T1000 (cell line): ENCODE measurements around the gene GNB1.
"Not testable (repeated sequence)": the region's sequence is repeated elsewhere in the genome, so short reads cannot be mapped to it uniquely, and the experiment has no call there.

Experiments used
- DNase-seq: peaks from one replicate; lab custom pipeline; 2025; ENCODE audit warnings: mixed read lengths; lab: John Stamatoyannopoulos, UW

The GNB1 gene

DNA sequence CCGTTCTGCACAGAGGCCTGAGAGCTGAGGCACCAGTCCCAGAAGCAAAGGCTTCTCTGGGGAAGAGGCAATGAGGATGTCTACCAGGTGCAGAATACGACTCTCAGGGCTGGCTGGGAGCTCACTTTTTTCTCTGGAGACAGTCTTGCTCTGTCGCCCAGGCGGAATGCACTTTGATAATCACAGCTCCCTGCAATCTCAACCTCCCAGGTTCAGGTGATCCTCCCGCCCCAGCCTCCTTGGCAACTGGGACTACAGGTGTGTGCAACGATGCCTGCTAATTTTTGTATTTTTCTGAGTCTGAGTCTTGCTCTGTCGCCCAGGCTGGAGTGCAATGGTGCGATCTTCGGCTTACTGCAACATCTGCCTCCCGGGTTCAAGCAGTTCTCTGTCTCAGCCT lies 130.2 kb downstream of the GNB1 start:
- no peak for DNase-seq

DNA sequence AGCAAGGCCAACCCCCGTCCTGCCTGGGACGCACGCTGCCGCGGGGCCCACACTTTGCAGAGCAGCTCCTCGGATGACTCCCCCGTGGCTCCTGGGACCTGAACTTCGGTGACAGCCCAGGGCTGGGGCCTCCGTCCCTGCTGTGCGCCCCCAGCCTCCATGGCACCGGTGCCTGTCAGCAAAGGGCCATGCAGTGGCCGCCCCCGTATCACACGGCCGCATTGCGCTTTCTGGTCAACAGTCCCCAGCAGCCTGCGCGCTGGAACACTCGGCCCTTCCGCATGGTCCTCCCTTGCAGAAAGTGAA lies 130.6 kb downstream of the GNB1 start:
- no peak for DNase-seq

DNA sequence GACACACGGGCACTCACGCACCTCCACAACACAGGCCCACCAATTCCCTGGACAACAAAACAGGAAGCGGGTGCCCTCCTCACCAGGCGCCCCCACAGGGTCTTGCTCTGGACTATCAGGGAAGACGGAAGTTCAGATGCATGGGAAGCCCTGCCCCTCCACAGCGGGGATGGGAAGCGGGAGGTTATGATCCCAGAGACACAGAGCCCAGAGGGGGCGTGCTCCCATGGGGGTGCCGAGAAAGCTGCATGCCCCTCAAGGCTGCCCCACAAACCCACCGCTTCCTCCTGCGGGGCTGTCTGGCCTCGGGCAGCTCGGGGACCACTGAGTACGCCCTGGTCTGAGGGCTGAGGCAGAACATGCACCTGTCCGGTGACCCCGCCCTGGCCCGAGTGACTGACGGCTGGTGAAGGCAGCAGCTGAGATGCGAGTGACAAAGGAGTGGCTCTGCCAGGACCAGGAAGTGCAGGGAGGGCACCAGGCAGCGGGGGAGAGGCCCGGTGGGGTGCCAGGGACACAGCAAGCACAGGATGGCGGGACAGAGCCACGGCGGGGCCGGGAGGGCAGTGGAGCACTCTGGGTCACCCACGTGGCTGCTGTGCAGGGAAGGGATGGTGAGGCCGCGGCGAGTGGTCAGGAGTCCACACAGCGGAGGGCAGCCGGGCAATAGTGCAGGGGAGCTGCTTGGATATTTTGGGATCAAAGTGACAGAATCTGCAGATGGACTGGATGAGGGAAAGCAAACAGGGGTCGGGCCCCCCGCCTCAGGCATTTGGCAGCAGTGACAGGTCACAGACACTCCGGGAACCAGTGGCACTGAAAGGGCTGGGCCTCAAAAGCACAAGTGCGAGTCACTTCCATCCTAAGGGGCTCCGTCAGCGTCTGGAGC lies 131.2 kb downstream of the GNB1 start:
- DNase-seq: no peak

DNA sequence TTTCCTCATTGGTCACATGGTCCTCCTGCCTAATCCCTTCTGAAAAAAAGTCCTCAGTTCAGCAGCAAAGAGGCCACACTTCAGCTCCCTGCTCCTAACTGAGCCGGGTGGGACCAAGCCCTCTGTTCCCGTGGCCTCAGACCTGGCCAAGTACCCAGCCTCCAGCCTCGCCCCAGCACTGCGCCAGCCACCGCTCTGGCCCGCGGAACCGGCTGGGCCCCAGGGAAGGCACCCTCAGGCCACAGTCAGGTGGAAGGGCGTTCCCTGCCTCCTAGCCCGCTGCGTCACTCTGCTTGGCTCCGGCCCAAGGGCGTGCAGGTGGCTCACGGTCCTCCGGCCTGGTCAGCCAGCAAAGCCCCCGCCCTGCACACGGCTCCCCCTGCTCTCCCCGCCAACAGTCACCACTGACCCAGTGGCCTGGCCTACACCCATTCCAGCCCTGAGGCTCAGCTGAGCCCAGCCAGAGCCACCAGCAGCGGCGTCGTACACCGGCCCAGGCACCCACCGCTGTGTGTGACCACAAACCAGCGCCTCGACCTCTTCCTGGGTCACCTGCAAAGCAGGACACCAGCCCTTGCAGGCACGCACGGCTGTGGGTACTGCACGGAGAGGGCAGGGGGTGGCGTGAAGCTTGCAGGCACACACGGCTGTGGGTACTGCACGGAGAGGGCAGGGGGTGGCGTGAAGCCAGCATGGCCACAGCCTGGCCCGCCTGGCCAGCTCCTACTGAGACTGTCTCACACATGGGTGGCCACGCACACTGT lies 132.0 kb downstream of the GNB1 start:
- DNase-seq: no peak

DNA sequence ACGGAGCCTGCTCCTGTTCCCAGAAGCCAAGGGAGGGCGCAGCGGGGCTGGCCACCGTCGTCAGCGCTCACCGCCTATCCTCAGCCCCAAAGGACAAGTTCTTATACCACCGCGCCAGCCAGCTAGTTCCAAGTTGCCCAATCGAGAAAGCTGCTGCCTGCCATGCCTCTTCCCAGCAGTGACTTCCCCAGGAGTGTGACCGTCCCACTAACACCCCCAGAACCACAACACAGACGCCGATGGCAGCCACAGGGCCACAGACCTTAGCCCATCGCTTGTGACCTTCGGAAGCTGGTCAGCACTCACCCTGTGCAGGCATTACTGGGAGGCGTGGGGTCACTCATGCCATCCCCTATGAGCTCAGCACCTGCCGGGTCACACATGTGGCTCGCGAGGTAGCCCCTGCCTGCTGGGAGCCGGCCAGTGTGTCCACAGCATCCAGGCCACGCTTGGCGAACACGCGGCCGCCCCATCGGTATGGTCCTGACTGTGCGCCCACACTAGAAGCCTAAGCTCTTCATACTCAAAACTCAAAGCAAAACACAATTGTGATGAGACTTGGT lies 132.7 kb downstream of the GNB1 start:
- no peak for DNase-seq

DNA sequence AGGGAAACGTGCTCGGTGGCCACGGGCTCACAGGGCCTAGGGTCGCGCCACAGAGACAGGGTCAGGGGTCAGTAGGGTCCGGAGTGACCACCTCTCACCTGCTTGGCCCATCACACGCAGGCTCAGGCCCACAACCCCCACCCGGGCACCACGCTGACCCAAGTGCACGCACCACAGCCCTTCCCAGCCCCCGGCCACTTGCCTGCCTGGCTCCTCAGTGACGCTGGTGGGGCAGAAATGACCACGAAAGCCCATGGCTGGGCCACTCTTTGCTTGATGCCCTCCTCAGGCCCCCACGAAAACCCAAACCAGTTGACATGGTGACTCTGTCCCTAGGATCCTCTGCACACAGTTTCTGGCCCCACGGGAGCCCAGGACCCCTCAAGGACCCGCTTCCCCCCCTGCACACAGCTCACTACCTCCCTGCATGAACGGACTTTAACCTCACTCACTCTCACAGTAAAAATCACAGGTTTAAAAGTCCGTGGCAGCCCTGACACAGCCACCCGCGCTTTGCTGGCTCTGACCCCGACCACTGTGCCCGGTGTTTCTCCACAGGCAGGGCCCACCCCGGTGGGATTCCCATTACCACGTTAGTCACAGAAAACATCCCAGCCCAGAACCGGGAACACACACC lies 133.3 kb downstream of the GNB1 start:
- no peak for DNase-seq

DNA sequence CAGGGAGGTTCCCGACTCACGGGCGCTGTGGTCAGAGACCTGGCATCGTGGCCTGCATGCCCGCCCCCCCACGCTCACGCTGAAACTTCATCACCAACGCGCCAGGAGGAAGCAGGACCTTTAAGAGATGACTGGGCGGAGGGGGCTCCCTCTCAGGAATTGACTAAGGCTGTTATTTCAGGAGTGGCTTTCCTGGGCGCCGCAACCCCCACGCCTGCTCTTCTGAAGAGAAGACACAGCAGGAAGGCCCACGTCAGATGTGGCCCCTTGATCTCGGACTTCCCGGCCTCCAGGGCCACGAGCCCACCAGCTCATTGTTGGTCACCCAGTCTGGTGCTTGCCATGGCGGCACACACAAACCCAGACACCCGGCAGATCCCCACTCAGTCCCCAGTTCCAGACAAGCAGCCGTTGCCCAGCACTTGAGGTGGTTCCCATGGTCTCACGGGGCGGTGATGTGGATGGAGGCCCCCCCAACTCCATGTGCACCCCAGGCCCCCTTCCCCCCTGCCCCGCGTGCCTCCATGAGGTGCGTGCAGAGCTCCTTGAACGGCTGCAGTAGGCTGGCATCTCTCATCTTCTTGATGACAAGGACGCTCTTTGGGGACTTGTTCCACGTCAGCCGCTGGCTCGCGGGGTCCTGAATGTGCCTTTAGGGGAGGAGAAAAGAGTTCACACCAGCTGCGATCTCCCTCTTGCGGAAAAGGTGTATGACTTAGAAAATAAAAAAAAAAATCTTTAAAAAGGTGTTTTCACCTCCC lies 134.0 kb downstream of the GNB1 start:
- DNase-seq: no peak

DNA sequence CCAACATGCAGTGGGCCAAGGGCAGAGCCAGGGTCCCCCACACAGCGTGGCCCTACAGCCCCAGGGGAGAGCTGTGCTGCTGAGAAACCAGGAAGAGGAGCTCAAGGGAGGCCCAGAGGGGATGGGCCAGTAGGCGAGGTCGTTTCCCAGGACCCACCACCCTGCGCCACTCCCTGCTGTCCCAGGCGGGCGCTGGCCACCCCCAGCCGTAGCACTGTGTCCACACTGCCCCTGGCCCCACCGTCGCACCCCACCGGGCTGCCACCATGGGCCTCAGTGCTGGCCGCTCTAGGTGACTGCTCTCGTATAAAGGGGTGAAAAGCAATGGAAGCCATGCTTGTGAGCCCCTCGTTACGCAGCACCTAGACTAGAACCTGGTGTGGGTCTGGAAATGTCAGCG lies 135.0 kb downstream of the GNB1 start:
- DNase-seq: no peak

DNA sequence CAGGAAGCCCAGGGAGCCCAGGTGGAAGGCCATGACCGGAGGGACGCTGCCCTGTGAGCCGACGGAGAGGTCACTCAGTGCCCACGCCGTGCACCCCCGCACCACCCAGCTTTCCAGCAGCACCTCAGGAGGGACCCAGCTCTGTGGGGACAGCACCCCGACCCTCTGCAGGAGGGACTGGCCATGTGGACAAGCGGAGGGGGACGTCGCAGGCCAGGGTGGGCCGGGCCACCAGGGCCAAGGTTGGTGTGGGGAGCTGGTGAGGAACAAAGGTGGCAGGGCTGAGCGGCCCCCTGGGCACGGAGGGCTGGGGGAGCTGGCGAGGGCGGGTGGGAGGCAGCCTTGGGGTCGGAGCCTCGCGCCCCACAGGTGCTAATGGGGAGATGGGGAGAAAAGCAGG lies 135.5 kb downstream of the GNB1 start:
- DNase-seq: no peak

DNA sequence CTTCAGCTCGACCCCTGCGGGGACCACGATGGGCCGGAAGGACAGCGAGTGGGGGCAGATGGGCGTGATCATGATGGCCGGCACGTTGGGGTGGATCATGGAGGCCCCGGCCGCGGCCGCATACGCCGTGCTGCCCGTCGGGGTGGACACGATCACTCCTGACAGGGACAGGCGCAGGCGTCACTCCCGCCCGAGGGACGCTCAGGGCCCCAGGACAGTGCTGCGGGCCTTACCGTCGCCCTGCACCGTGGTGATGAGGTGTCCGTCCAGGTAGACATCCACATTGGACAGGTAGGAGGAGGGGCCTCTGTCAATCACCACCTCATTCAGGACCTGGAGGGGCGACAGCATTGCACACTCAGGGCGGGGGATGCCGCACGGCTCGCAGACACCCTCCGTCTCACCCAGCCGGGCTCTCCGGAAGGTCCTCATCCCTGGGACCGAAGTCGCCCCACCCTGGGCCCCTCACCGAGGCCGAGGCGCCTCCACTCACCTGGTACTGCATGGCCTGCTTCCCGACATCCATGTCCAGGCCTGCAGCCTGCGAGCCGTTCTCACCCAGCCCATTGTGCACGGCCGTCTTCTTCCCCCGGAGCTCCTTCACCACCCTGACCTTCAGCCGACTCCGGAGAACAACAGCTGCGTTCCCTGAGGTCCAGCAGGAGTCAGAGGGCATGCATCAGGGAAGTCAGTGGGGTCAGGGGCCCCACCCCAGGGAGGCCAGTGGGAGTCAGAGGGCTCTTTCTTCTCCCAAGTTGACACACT lies 136.7 kb downstream of the GNB1 start:
- DNase-seq: no peak

DNA sequence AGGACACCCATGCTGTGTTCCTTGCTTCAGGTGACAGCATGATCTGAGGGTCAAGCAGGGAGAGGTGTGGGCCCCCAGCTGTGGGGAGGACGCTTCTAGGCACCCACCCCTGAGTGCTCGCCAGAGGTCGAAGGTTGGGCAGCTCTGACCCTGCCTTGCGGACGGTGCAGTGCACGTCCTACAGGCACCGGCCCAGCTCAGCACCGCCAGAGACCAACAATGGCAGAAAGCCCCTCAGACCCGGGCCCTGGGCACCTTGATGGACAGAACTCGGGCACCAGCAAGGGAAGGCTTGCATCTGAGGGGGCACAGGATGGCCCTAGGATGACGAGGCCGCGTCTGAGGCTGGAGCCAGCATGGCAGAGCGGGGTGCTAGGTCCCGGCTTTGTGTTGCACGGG lies 137.3 kb downstream of the GNB1 start:
- no peak for DNase-seq

DNA sequence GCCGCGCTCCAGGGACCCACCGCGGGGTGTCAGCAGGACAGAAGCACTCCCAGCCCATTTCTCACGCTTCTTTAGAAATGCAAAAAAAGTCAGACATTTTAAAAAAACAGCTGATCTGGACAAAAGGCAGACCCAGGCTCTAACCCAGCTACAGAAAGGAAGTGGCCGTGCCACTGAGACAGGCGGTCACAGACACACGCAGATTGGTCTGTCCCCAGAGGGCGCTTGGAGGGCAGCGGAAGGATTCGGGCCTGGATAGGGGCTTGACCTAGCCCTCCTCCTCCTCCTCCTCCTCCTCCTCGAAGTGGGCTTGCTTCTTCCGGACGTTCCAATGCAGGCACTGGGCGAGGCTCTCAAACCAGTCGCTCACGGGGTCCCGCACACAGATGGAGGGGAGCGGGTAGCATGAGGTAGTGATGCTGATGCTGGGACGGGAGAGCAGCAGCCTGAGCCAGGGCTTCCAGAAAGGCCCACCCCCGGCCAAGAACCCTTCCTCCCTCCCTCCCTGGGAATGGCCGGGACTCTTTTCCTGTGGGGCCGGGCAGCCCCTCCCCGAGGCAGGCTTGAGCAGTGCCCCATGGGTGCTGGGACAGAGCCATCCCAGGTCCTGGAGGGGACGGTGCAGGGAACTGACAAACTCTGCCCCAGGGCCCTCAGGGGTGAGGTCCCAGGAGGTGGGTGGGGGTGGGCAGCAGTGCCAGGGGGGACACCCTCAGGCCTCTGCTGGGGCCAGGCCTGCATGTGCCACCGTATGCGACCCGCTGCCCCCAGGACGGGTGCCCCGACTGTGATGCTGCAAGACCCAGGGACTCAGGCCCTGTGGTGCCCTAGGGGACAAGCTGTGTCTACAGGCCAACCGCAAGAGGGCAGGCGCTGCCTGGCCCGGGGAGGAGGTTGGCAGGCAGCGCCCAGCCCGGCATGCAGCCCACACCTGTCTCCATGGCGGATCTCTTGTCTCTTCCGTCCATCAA lies 138.0 kb downstream of the GNB1 start:
- no peak for DNase-seq

DNA sequence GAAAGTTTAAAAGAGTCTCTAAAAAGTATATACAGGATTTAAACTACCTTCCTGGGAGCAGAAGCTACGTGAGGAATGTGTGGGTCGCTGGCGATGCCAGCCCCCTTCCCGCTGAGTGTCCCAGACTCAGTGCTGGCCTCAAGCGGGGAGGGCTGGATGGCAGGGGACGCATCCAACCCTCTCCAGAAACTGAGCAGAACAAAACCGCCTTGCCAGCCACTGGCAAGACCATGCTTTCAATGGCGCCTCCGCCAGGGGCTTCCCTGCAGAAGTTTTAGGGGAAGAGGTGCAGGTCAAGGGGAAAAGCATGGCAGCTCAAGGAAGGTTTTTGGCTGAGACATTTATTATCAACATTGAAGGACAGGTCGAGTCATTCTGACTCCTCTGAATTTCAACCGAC lies 138.7 kb downstream of the GNB1 start:
- no peak for DNase-seq

DNA sequence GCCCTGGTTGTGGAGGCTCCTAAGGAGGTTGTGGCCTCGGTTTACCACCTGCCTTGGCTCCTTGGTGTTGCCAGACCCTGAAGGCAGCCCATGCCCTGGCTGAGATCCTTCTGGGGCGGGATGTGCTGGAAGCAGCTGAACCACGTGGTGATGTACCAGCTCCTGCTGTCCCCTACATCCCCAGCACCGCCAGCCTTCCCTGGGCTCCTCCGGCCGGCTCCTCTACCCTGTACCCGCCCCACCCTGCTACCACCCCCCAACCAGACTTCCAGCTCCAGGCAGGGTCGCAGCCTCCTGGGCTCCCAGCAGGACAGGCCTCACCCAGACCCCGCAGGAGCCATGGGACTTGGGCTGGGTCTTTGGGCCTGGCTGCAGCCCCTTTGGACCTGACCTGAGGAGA lies 140.9 kb downstream of the GNB1 start:
- DNase-seq: not testable (repeated sequence)

DNA sequence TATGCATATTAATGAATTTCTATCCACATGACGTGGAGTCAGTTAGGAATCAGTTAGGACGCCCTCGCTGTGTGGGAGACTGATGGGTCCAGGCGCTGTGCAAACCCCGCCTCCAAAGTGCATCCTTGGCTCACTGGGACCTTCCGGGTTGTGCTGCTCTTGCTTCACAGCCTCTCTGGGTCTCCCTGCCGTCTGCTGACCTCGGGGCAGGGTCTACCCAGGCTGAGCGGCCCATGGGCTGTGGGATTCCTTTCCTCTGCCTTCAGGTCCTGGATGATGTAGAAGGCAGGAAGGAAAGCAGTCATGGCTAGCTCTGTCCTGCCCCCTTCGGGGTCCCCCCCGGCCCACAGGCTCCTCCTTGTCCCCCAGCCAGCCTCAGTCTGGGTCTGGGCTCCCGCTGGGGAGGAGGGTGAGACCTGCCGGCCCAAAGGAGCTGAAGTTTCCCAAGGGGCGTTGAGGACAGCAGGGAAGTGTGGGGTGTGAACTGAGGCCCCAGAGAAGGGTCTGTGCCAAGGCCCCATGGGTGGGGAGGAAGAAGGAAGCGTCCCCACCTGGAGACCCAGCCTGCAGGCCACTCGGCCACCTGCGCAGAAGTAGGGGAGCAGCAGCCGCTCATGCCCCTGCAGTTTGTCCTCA lies 142.1 kb downstream of the GNB1 start:
- DNase-seq: no peak

DNA sequence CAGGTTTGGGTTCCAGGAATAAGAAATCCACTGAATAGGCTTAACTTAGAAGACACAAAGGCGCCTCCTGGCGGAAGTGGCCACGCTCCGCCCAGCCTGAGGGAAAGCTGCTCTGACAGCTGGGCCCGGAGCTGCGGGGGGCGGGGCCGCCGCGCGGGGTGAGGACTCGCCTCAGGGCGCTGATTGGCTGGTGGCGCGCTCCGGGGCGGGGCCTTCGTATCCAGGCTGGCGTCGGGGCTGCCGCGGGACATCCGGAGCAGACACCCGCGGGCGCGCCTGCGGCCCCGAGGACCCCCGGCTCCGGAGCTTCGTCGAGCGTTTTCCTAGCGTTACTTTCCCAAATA lies 144.3 kb downstream of the GNB1 start:
- DNase-seq: not testable (repeated sequence)

DNA sequence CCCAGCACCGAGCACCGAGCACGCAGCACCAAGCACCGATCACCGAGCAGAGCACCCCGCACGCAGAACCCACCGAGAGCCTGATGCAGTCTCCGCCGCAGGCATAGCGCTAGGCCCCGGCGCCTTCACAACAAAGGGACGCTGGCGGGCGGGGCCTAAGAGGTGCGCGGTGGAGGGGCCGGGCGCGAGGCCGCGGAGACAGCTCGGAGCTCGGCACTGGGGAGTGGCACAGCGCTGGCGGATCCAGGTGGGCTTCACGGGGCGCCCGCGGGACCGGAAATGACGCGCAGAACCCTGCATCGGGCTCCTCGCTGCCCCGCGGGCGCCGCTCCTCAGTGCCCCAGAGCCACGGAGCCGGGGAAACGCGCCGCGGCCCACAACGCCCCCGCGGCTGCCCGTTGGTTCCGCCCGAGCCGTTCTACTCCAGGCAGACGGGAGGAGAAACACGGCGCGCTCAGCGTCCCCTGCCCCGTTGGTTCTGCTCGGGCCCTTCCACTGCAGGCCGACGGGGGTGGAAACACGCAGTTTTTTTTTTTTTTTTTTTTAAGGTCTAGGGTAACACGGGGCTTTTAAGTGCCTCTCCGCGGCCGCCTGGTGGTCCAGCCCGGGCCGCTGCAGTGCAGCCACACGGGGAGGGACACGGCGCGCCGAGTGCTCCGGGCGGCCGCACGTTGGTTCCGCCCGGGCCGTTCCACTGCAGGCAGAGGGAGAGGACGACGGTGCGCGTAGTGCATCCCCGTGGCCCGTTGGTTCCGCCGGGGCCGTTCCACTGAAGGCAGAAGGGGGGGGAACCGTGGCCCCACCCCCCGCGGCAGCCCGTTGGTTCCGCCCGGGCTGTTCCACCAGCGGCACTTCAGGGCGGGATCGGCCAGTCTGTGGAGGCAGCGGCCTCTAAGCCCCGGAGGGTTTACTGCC lies 145.0 kb downstream of the GNB1 start:
- peak; percentile 84 for DNase-seq

DNA sequence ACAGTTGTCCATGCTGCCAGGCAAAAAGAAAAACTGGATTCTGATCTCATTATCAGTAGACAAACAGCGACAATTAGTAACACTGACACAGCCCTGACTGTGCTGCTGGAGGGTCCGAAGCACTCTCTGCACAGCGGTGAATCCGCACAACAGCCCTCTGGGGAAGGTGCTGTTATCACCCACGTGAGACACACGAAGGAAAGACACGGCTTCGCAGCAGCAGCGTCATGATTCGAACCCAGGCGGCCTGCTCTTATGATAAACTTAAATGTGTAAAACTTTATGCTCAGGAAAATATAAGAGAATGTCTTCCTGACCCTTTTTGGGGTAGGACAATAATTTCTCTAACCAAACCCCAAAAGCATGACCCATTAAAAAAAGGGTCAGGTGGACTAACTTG lies 148.4 kb downstream of the GNB1 start:
- DNase-seq: not testable (repeated sequence)

DNA sequence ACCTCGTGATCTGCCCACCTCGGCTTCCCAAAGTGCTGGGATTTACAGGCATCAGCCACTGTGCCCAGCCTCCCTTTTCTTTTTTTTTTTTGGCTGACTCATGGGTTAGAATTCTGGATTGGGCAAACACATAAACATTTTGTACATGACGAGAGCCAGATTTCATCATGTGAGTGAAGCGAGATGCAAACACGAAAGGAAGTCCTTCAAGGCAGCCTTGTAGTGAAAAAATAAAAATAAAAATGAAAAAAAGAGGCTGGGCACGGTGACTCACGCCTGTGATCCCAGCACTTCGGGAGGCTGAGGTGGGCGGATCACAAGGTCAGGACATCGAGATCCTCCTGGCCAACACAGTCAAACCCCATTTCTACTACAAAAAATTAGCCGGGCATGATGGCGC lies 149.9 kb downstream of the GNB1 start:
- peak; percentile 75 for DNase-seq
